T-helper 9 cell (primary cell): Measurements from ENCODE around the gene PAPSS2.
"Not testable (repeated sequence)": the region's sequence is repeated elsewhere in the genome, so short reads cannot be mapped to it uniquely, and the experiment has no call there.

ENCODE experiments used
- DNase-seq: peaks from one replicate; pipeline ENCODE4 v3.0.0-alpha.2; 2020
- total RNA-seq, 2 donors: gene quantifications; one replicate each; lab custom pipeline; 2026; lab: John Stamatoyannopoulos, UW

The PAPSS2 gene
- 0 reads per million in 2 donors for total RNA-seq

- no peak for DNase-seq
Observed at GRCh38 chr10:87659571-87660483, at the start of gene PAPSS2. Gene PAPSS2 (plus strand): TSS chr10:87659878. CDS start chr10:87659982, 104 bp downstream.

GRCh38 chr10:87611341-87611740 lies 48.3 kb upstream of the PAPSS2 start:
- DNase-seq, result not testable (repeated sequence)

GRCh38 chr10:87612115-87612514 lies 47.6 kb upstream of the PAPSS2 start:
- DNase-seq, result no peak

DNA sequence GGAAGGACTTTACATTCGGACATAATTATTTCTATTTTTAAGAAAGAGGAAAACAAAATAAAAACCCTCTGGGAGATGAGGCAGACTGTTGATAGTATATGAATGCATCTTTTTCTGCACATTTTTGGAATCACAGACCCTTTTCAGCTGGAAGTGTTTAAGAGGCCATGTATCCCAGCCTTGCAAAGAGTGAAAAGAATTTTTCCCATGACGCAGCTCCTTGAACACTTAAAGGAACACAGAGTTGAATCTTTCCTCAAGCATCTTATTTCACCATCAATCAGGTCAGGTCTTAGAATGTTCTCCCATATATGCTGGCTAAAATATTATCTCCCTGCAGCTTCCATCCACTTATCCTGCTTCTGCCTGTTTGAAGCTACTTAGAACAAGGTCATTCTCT lies 45.9 kb upstream of the PAPSS2 start:
- DNase-seq, result no peak

DNA sequence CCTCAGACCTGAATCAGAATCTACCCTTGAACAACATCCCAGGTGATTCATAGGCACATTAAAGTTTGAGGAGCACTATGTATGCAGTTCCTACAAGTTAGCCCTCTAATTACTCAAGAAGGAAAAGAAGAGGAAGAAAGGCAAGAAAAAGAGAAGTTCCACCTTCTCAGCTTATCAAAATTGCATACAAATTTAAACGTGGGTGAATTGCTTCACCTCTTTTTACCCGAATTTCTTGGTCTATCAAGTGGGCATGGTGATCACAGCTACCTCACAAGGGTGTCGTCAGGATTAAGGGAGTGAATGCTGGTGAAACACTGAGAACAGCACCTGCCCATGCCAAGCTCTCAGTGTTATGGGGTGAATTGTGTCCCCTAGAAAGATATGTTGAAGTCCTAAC lies 43.8 kb upstream of the PAPSS2 start:
- no peak for DNase-seq

- no peak for DNase-seq
Observed at GRCh38 chr10:87617503-87617902, 42.2 kb upstream of the PAPSS2 start.

GRCh38 chr10:87618566-87619423 lies 40.9 kb upstream of the PAPSS2 start:
- DNase-seq, result no peak

DNA sequence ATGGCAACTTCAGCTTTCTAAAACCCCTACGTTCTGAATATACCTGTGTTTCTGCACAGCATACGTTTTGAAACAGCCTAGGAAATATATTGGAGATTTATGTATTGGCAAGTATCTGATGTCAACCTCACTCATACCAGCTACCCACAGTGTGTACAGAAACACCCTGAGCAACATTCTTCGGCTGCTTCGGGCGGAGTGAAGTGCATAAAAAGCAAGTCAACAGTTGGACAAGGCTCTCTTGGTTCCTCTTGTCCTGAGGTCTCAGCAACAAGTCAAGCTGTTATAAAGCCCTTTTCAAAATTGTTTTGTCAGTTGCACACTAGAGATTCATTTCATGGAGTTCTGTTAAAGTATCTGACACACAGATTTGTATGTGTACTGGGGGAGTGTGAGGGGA lies 40.0 kb upstream of the PAPSS2 start:
- DNase-seq, result no peak

DNA sequence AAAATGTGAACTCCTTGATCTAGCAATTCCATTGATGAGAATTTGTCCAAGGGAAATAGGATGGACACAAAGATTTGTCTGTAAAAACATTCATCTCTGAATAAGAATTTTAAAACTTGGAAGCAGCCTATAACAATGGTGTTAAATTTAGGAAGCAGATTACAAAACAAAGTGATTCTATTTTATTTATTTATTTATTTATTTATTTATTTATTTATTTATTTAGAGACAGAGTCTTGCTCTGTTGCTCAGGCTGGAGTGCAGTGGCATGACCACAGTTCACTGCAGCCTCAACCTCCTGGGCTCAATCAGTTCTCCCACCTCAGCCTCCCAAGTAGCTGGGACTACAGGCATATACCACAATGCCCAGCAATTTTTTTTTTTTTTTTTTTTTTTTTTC lies 38.2 kb upstream of the PAPSS2 start:
- not testable (repeated sequence) for DNase-seq

- DNase-seq, result no peak
Observed at GRCh38 chr10:87622314-87623004, 37.2 kb upstream of the PAPSS2 start.

DNA sequence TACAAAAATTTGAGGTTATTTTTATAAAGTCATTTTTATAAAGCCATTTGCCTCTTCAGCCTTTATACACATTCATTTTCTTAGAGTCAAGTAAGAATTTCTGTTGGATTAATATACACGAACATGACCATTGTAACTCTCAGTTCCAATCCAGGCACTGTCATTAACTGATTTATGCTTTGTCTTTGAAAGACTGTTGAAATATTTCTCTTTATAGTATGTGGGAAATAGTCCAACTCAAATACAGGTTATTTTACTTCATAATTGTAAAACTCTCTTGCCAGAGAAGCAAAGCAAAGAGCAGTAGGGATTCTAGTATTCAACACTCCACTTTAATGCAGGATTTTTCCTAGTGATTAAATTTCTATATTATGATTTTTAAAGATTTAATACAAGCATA lies 36.5 kb upstream of the PAPSS2 start:
- no peak for DNase-seq

DNA sequence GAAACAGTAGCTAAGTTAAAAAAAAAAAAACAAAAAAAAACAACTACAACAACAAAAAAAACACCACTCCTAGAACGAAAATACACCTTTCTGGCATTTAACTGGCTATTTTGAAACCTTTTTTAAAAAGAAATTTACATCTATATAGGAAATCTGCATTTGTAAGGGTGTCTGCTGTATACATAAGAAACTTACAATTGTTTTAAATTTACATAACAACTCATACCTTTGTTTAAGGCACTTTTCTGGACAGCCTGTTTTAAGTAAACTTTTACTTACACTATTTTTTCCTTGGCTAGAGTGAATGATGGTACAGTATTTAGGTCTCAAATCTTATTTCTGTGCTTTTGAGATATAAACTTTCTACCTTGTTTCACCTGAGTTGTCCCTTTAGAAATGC lies 34.0 kb upstream of the PAPSS2 start:
- no peak for DNase-seq

DNA sequence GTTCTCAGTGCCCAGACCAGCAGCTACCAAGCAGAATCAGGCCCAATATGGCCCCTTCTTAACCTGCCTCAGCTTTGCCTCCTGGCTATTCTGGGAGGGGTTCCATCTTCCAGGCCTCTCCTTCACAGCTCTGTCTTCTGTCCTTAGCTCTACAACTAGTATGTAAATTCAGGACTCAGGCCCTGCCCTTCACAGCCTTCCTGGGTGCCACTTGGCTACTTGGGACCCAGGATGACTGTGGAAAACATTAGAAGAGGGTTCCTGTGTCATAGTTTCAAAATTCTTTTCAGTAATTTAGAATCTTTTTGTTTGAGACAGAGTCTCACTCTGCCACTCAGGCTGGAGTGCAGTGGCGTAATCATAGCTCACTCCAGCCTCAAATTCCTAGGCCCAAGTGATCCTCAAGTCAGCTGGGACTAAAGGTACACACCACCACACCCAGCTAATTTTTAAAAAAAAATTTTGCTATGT lies 33.2 kb upstream of the PAPSS2 start:
- DNase-seq, result no peak

DNA sequence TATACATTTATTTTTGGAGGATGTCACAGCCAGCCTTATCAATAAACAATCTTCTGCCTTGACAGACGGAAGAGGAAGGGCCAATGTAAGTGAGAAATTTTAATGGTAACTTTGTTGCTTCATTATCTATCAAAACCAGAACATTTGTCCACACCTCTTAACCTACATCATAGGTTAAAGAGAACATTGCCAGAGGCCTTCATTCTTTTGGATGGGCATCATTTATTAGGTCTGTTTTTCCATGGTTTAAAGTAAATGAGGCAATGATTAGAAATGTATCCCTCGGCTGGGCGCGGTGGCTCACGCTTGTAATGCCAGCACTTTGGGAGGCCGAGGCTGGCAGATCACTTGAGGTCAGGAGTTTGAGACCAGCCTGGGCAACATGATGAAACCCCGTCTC lies 29.5 kb upstream of the PAPSS2 start:
- no peak for DNase-seq

GRCh38 chr10:87632454-87632853 lies 27.2 kb upstream of the PAPSS2 start:
- no peak for DNase-seq

DNA sequence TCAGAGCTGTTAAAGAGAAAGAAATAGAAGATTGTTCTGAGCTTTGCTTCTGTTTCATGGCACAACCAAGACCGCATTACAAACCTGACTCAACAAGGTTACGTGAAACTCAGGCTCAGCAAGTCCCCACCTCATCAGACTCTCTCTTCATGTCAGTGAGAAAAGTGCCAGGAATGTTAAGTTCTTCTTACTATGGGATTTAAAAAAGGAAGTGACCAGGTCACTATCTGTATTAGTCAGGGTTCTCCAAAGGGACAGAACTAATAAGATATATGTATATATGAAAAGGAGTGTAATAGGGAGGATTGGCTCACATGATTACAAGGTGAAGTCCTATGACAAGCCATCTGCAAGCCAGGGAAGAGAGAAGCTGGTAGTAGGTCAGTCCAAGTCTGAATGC lies 25.4 kb upstream of the PAPSS2 start:
- DNase-seq, result no peak

GRCh38 chr10:87635498-87636312 lies 24.0 kb upstream of the PAPSS2 start:
- no peak for DNase-seq

DNA sequence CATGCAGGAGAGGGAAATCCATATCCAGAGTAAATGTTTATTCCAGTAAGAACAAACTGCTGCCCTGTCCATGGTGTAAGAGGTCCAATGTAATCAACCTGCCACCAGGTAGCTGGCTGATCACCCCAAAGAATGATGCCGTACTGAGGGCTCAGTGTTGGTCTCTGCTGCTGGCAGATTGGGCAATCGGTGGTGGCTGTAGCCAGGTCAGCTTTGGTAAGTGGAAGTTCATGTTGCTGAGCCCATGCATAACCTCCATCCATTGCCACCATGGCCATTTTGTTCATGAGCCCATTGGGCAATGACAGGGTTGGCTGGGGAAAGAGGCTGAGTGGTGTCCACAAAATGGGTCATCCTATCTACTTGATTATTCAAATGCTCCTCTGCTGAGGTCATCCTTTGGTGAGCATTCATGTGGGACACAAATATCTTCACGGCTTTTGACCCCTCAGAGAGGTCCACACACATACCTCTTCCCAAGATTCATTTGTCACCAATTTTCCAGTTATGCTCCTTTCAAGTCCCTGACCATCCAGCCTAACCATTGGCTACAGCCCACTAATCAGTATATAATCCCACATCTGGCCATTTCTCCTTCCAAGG lies 23.3 kb upstream of the PAPSS2 start:
- no peak for DNase-seq

DNA sequence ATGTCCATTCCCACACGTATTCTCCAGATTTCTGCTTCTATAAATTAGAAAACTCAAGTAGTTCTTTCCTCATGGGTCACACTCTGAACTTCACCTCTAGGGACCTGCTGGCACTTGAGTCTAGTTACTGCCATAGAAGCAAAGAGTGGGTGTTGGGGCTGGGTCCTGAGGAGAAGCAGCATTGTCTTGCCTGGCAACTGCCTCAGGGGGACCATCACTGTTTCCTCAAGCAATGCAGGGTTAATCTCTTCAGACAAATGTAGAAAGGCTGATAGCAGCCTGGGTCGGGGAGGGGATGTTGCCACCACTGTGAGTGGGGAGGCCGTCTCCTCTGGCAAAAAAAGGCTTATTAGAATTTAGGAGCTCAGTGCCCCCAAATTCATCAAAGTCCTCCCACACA lies 20.2 kb upstream of the PAPSS2 start:
- no peak for DNase-seq

- no peak for DNase-seq
Observed at GRCh38 chr10:87640043-87640442, 19.6 kb upstream of the PAPSS2 start.

- no peak for DNase-seq
Observed at GRCh38 chr10:87642486-87642885, 17.2 kb upstream of the PAPSS2 start.

- DNase-seq, result no peak
Observed at GRCh38 chr10:87642988-87643387, 16.7 kb upstream of the PAPSS2 start.
